Esophagus squamous epithelium (tissue), 5 donors: ENCODE measurements around the gene LACRT. TPM values are rescaled to one million over a fixed set of nuclear protein-coding genes. Genes with fewer than 3 reads are reported as not detected.
A peak's percentile ranks its signal among the peaks of the same experiment; 100 is the strongest.

Experiments
- DNase-seq: peaks from one replicate; lab custom pipeline; 2025; lab: John Stamatoyannopoulos, UW
- H3K27ac ChIP-seq, 4 donors: fragments of 200-600 bp; sonication (generic); one replicate each; pipeline ENCODE4 v1.5.1; 2016 to 2019; ENCODE audit warnings: mild to moderate bottlenecking in 1 of 4
- H3K27me3 ChIP-seq, 4 donors: fragments of 200-600 bp; sonication (generic); 1 replicate in 3 of 4; 2 replicates in 1 of 4; pipeline versions ENCODE4 v1.5.1 to v1.6.0; 2017 to 2021; ENCODE audit warnings: antibody characterized with exemption in 1 of 4
- H3K36me3 ChIP-seq, 3 donors: fragments of 200-600 bp; sonication (generic); one replicate each; pipeline ENCODE4 v1.5.1; 2016 to 2019
- H3K4me1 ChIP-seq, 3 donors: fragments of 200-600 bp; sonication (generic); one replicate each; pipeline ENCODE4 v1.5.1; 2017 to 2019
- H3K4me3 ChIP-seq, 4 donors: fragments of 200-600 bp; sonication (generic); 1 replicate in 3 of 4; 2 replicates in 1 of 4; pipeline ENCODE4 v1.5.1; 2016 to 2019; ENCODE audit warnings: mild to moderate bottlenecking in 2 of 4, moderate library complexity in 1 of 4
- H3K9me3 ChIP-seq, 3 donors: fragments of 200-600 bp; sonication (generic); one replicate each; pipeline ENCODE4 v1.5.1; 2016 to 2019
- POLR2A ChIP-seq, 4 donors: fragments of 450-650 bp; IDR thresholded peaks; one replicate each; pipeline ENCODE4 v1.6.1; 2017; ENCODE audit warnings: antibody characterized with exemption in 4 of 4, mild to moderate bottlenecking in 4 of 4, moderate library complexity in 3 of 4
- WGBS, 2 donors: methylation state at CpG; one replicate each; pipeline ENCODE4 v1.1.5; 2018; 5-methylcytosine and 5-hydroxymethylcytosine counted together
- intact Hi-C: fragments of 100-400 bp; cut with DNase I; formaldehyde crosslinking; loops from one replicate; pipeline ENCODE4 v1.15.0; 2022
- total RNA-seq, 4 donors: library from RNA; depleted of rRNA; stranded (reverse); fragments of >200 nt; gene quantifications; one replicate each; pipeline ENCODE4 v1.1.0, GENCODE V29; 2016
- TF ChIP-seq, protein P1 (sequence below), 6 experiments: fragments of 450-650 bp in 4 of 6; fragments of 200-600 bp in 2 of 6; sonication (generic) in 2 of 6; IDR thresholded peaks; one replicate each; pipeline ENCODE4 v1.5.1; 2016 to 2019; ENCODE audit warnings: antibody characterized with exemption in 6 of 6, mild to moderate bottlenecking in 4 of 6, moderate library complexity in 4 of 6
- donor health status: DM: yes; HTN: yes; CAD: no.

Gene LACRT
- total RNA-seq, 4 donors from 2014 or later, result not detected

- no peak overlapping the region for H3K4me3 ChIP-seq
- peaks cover 0 to 37% (median 0%) of the 10 kb centered on the region in 4 donors for H3K27me3 ChIP-seq
- intact Hi-C loops, result no loop called here
- no peaks in the 10 kb centered on the region for H3K9me3 ChIP-seq
- TF ChIP-seq POLR2A (IDR thresholded peaks at IDR 0.05), result no peak
- WGBS, 2 donors, result 91 to 98% methylated on average over 2 to 3 of the region's 3 CpGs
- H3K27ac ChIP-seq, result no peak overlapping the region
- no peak for DNase-seq
- H3K36me3 ChIP-seq, result no peaks in the 10 kb centered on the region
- no peaks in the 10 kb centered on the region for H3K4me1 ChIP-seq
Observed at GRCh38 chr12:54628186-54628846, 6.4 kb downstream of the LACRT start.

GRCh38 chr12:54627304-54627703 is 7.4 kb downstream of the LACRT start:
- Histone ChIP-seq H3K27me3 (peaks cover 0 to 43% (median 0%) of the 10 kb centered on the region in 4 donors), H3K4me3 (no peak overlapping the region), H3K4me1 (no peaks in the 10 kb centered on the region), H3K9me3 (no peaks in the 10 kb centered on the region), H3K36me3 (no peaks in the 10 kb centered on the region), H3K27ac (no peak overlapping the region)
- TF ChIP-seq POLR2A (IDR thresholded peaks at IDR 0.05), result no peak
- TF ChIP-seq, protein P1, sequence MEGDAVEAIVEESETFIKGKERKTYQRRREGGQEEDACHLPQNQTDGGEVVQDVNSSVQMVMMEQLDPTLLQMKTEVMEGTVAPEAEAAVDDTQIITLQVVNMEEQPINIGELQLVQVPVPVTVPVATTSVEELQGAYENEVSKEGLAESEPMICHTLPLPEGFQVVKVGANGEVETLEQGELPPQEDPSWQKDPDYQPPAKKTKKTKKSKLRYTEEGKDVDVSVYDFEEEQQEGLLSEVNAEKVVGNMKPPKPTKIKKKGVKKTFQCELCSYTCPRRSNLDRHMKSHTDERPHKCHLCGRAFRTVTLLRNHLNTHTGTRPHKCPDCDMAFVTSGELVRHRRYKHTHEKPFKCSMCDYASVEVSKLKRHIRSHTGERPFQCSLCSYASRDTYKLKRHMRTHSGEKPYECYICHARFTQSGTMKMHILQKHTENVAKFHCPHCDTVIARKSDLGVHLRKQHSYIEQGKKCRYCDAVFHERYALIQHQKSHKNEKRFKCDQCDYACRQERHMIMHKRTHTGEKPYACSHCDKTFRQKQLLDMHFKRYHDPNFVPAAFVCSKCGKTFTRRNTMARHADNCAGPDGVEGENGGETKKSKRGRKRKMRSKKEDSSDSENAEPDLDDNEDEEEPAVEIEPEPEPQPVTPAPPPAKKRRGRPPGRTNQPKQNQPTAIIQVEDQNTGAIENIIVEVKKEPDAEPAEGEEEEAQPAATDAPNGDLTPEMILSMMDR (IDR thresholded peaks at IDR 0.05), result no peak
- 78 to 79% methylated on average over 3 of the region's 3 CpGs for WGBS, 2 donors
- intact Hi-C loops, result no loop called here
- no peak for DNase-seq

DNA sequence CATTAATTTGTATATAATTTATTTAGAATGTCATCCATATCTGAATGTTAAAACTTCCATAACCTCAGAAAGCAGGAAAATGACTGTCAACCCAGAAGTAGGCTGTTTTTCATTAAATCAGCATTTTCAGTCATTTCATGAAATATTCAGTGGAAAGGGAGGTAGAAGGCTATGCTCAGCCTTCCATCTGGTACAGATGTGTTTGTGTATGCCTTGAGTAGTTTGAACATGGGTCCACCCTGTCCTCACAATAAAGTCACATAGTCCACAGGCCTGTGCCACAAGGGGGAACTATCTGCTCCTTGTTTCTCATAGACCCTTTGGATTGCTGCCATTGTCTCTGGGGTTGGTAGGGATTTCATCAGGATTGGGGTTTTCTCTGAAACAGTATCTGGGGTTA is 9.1 kb downstream of the LACRT start:
- Histone ChIP-seq H3K27ac (no peak overlapping the region), H3K4me1 (no peaks in the 10 kb centered on the region), H3K4me3 (no peak overlapping the region), H3K27me3 (peaks cover 0 to 47% (median 0%) of the 10 kb centered on the region in 4 donors), H3K36me3 (no peaks in the 10 kb centered on the region), H3K9me3 (no peaks in the 10 kb centered on the region)
- intact Hi-C loops, result no loop called here
- DNase-seq, result no peak
- TF ChIP-seq, protein P1 (IDR thresholded peaks at IDR 0.05), result no peak
- TF ChIP-seq POLR2A (IDR thresholded peaks at IDR 0.05), result no peak

- Histone ChIP-seq H3K4me1 (no peaks in the 10 kb centered on the region), H3K27me3 (peaks cover 0 to 47% (median 0%) of the 10 kb centered on the region in 4 donors)
- TF ChIP-seq POLR2A (IDR thresholded peaks at IDR 0.05), result no peak
- TF ChIP-seq, protein P1 (IDR thresholded peaks at IDR 0.05), result no peak
Observed at GRCh38 chr12:54624315-54625279, 10.1 kb downstream of the LACRT start.

DNA sequence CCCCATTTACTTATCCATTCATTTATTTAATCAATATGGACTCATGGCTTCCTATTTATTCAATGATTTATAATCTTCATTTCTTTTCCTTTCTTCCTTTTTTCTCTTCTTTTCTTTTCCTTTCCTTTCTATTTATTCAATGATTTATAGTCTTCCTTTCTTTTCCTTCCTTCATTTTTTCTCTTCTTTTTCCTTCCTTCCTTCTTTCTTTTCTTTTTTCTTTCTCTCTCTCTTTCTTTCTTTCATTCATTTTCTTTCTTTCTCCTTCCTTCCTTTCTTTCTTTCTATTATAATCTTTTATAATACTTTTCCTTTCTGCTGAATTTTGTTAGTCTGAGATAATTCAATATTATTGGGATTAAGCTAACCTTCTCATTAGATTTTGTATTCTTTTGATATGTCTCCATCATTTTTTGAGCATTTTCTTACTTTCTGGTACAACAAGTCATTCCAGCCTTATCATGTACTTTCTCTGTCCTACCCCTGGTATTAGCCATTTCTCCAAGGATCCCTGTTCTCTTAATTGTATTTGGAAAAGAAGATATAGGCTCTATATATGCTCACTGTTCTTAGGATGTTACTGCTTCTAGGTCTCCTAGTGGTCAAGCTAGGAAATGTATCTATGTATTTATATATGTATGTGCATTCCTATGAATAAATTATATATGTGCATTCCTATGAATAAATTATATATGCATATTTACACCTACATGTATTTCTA is 12.1 kb downstream of the LACRT start:
- peaks cover 0 to 39% (median 0%) of the 10 kb centered on the region in 4 donors for H3K27me3 ChIP-seq
- H3K4me1 ChIP-seq, result no peaks in the 10 kb centered on the region
- H3K9me3 ChIP-seq, result no peaks in the 10 kb centered on the region
- H3K27ac ChIP-seq, result no peak overlapping the region
- intact Hi-C loops, result no loop called here
- H3K4me3 ChIP-seq, result no peak overlapping the region
- no peak for DNase-seq
- H3K36me3 ChIP-seq, result no peaks in the 10 kb centered on the region
- TF ChIP-seq, protein P1 (IDR thresholded peaks at IDR 0.05), result peak in 1 of 6 experiments; percentile 14
- no peak for TF ChIP-seq POLR2A (IDR thresholded peaks at IDR 0.05)

More at GRCh38 chr12:54624315-54625279, 10.1 kb downstream of the LACRT start:
- intact Hi-C loops, result no loop called here
- DNase-seq, result no peak
- Histone ChIP-seq H3K27ac (no peak overlapping the region), H3K36me3 (no peaks in the 10 kb centered on the region), H3K4me3 (no peak overlapping the region), H3K9me3 (no peaks in the 10 kb centered on the region)
- 41 to 44% methylated on average over 5 of the region's 5 CpGs for WGBS, 2 donors
